Measurements from ENCODE around the gene NEDD9. TPM values are rescaled to one million over a fixed set of nuclear protein-coding genes. Genes with fewer than 3 reads are reported as not detected.
A peak's percentile ranks its signal among the peaks of the same experiment; 100 is the strongest.

The NEDD9 gene
- total and polyA plus RNA-seq, 2 of the 4 experiments (the other 2 are of a cell fraction) = 7.6 to 16.5 TPM

DNA sequence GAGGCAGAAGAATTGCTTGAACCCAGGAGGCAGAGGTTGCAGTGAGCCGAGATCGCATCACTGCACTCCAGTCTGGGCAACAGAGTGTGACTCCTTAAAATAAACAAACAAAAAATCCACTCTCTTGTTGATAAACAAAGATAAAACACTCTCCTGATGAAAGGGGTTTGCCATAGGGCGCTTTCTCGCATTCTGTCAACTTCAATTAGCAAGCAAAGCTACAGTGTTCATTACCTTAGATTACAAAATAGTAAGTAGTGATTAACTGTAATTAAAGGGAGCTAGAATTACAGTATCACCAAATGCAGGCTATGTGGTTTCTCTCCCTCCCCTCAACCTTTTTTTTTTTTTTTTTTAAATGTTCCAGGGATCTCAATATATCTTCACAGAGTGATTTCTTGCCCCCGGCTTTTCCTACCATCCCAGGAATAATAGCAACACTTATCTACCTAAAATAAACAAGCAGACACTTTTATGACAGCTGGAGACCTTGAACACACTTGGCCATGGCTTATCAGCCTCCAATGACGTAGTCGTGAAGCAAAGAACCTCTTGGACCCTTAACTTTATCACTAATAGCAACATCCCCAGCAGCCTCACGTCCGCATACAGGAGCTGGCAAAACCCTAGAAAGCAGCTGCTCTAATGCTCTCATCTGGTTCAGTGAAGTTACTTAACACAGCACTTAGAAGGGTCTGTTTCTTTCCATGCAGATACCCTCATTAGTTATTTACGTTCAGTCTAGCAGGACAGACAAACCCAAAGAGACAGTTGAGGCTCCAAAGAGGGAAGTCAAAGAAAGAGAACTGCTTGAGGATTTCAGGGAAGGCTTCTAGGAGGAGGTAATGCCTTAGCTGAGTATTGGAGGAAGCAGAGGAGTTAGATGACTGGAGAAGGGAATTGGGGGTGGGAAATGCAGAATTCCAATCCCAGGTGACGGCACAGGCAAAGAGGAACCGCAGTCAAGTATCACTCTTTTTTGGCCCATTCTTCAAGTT lies 37.9 kb upstream of the NEDD9 start:
- H3K79me1 ChIP-seq (ENCODE audit: low read depth in 1 of 2, low read length in 2 of 2) = no peaks in the 10 kb centered on the region
- peak overlapping the region; percentile 55; the same call in 2 of the 3 replicates for H2BK15ac ChIP-seq (ENCODE audit: low read depth, low read length)
- H3K9me1 ChIP-seq (ENCODE audit: insufficient read depth, low read length) = peaks cover 22% of the 10 kb centered on the region
- POLR2A ChIA-PET (ENCODE audit: unreplicated experiment) = no interaction called here
- peak overlapping the region in 1 of 2 experiments; percentile 76; a peak in 2 of 4 replicates for H4K8ac ChIP-seq (ENCODE audit: low read depth in 2 of 2, low read length in 2 of 2)
- no peaks in the 10 kb centered on the region for H3K27me3 ChIP-seq (ENCODE audit: control insufficient read depth, insufficient read depth, low read length)
- WGBS, 2 experiments (ENCODE audit: extremely low coverage in 2 of 2, insufficient read length in 1 of 2) = 90% methylated on average over 2 of the region's 12 CpGs; no CpG with 5 or more reads in 1 of the 2 experiments
- peak overlapping the region; percentile 81 for H4K91ac ChIP-seq (ENCODE audit: insufficient read depth, low read depth, low read length)
- H3K23ac ChIP-seq (ENCODE audit: low read depth, low read length) = peak overlapping the region; percentile 77
- H3K4me3 ChIP-seq (ENCODE audit: insufficient read depth, low read depth, low read length) = no peak overlapping the region
- no peak overlapping the region for H2AFZ ChIP-seq (replicated peaks; ENCODE audit: low read length, poor library complexity)
- H3K56ac ChIP-seq (ENCODE audit: extremely low read depth, insufficient read depth, low read length) = no peak overlapping the region
- H3K36me3 ChIP-seq (ENCODE audit: control insufficient read depth, insufficient read depth, low read length) = no peaks in the 10 kb centered on the region
- peaks cover 22% of the 10 kb centered on the region for H3K4me1 ChIP-seq (ENCODE audit: control insufficient read depth, insufficient read depth, low read length)
- peak overlapping the region; percentile 20 for H4K5ac ChIP-seq (ENCODE audit: low read depth, low read length)
- DNase-seq (peak; percentile 10), ATAC-seq (ENCODE audit: low read depth) (no peak)
- no TSS peak for BruUV-seq (replicated peaks)
- H3K18ac ChIP-seq (ENCODE audit: low read depth, low read length) = peak overlapping the region; percentile 21
- CTCF ChIA-PET = interaction anchor here (0.6 to 1.2 kb wide), 4 partner anchors 9 to 141 kb away, joined by 3 read pairs; no protein-coding TSS in a partner anchor
- peak overlapping the region; percentile 86 for H3K4ac ChIP-seq (ENCODE audit: low read depth, low read length)
- no peaks in the 10 kb centered on the region for H4K20me1 ChIP-seq (ENCODE audit: insufficient read depth, low read length)
- no peak overlapping the region for H3K9ac ChIP-seq (ENCODE audit: low read depth, low read length)
- H3K14ac ChIP-seq (replicated peaks; ENCODE audit: low read depth, low read length) = peak overlapping the region; percentile 50
- intact Hi-C loops (cut with micrococcal nuclease) (loop anchor here (1.0 to 5.0 kb wide), 6 partner anchors 7 to 227 kb away; partner anchors contain the start of gene NEDD9), in situ Hi-C loops (cut with MboI; ENCODE audit: low sequenced_read_pairs) (no loop called here), dilution Hi-C loops (cut with HindIII; ENCODE audit: low sequenced_read_pairs, unreplicated experiment) (no loop called here)
- peak overlapping the region; percentile 94 for H2AK5ac ChIP-seq (ENCODE audit: low read depth, low read length)
- peak overlapping the region; percentile 25 for H2AK9ac ChIP-seq (replicated peaks; ENCODE audit: low read depth, low read length, poor library complexity)
- TF ChIP-seq, protein P1, sequence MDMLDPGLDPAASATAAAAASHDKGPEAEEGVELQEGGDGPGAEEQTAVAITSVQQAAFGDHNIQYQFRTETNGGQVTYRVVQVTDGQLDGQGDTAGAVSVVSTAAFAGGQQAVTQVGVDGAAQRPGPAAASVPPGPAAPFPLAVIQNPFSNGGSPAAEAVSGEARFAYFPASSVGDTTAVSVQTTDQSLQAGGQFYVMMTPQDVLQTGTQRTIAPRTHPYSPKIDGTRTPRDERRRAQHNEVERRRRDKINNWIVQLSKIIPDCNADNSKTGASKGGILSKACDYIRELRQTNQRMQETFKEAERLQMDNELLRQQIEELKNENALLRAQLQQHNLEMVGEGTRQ (IDR thresholded peaks at IDR 0.05; ENCODE audit: low read depth, low read length) = no peak
- TF ChIP-seq SMC3 (IDR thresholded peaks at IDR 0.05; ENCODE audit: low read depth, low read length) = no peak
- no peak for TF ChIP-seq FOS (IDR thresholded peaks at IDR 0.05; ENCODE audit: low read depth, low read length)
- TF ChIP-seq BHLHE40 (IDR thresholded peaks at IDR 0.05; ENCODE audit: low read depth, low read length) = no peak
- TF ChIP-seq, protein P2, sequence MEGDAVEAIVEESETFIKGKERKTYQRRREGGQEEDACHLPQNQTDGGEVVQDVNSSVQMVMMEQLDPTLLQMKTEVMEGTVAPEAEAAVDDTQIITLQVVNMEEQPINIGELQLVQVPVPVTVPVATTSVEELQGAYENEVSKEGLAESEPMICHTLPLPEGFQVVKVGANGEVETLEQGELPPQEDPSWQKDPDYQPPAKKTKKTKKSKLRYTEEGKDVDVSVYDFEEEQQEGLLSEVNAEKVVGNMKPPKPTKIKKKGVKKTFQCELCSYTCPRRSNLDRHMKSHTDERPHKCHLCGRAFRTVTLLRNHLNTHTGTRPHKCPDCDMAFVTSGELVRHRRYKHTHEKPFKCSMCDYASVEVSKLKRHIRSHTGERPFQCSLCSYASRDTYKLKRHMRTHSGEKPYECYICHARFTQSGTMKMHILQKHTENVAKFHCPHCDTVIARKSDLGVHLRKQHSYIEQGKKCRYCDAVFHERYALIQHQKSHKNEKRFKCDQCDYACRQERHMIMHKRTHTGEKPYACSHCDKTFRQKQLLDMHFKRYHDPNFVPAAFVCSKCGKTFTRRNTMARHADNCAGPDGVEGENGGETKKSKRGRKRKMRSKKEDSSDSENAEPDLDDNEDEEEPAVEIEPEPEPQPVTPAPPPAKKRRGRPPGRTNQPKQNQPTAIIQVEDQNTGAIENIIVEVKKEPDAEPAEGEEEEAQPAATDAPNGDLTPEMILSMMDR (conservative IDR thresholded peaks at IDR 0.05; ENCODE audit: low read depth, low read length) = no peak
- TF ChIP-seq CHD1 (IDR thresholded peaks at IDR 0.05; ENCODE audit: low read depth, low read length) = no peak
- no peak for TF ChIP-seq CEBPB (IDR thresholded peaks at IDR 0.05; ENCODE audit: low read depth, low read length)
- no peak for TF ChIP-seq NFE2L2 (IDR thresholded peaks at IDR 0.05; ENCODE audit: low read depth, low read length)
- no peak for TF ChIP-seq MXI1 (IDR thresholded peaks at IDR 0.05; ENCODE audit: borderline replicate concordance, low read depth, low read length)
- TF ChIP-seq RFX5 (IDR thresholded peaks at IDR 0.05; ENCODE audit: low read depth, low read length) = no peak
- no peak for TF ChIP-seq MAZ (IDR thresholded peaks at IDR 0.05; ENCODE audit: borderline replicate concordance, low read depth, low read length)
- no peak for TF ChIP-seq RAD21 (IDR thresholded peaks at IDR 0.05; ENCODE audit: low read length)
- TF ChIP-seq RCOR1 (IDR thresholded peaks at IDR 0.05; ENCODE audit: insufficient replicate concordance, low read length) = no peak
- H2BK5ac ChIP-seq (ENCODE audit: low read depth, low read length, poor library complexity, severe bottlenecking) = peak overlapping the region; percentile 71
- H3K4me2 ChIP-seq (ENCODE audit: low read depth, low read length) = no peak overlapping the region
- H3K27ac ChIP-seq (ENCODE audit: insufficient read depth, low read length) = peak overlapping the region; percentile 55; the same call in 1 of the 2 replicates
- H2BK20ac ChIP-seq (ENCODE audit: low read depth, low read length) = peak overlapping the region; percentile 89
- no peaks in the 10 kb centered on the region for H3K9me3 ChIP-seq (ENCODE audit: control insufficient read depth, insufficient read depth, low read length)
- peak overlapping the region; percentile 93 for H2BK120ac ChIP-seq (ENCODE audit: low read depth, low read length)

Measured in IMR-90 (cell line).